Activated T-cell treated with anti-CD3 and anti-CD28 coated beads, Interleukin-2, amount 50 U/mL, for 72 hours (primary cell): ENCODE results near the gene SLC35F6. TPM values are rescaled to one million over a fixed set of nuclear protein-coding genes. Genes with fewer than 3 reads are reported as not detected.
"Not testable (repeated sequence)": the region's sequence is repeated elsewhere in the genome, so short reads cannot be mapped to it uniquely, and the experiment has no call there.

Experiments used
- ATAC-seq, 2 donors: fragments of 150-1000 bp; cut with Tn5 transposase; replicated peaks in 1 of 2; 2 replicates each; pipeline ENCODE4 v1.10.0; 2021; ENCODE audit warnings: moderate library complexity in 2 of 2, mild to moderate bottlenecking in 1 of 2
- DNase-seq, 2 donors: peaks; one replicate each; pipeline ENCODE4 v3.0.0; 2021 to 2022; ENCODE audit warnings: mixed read lengths in 1 of 2
- H3K27ac Mint-ChIP-seq: one replicate; pipeline ENCODE4 v1.8.0; 2022; ENCODE audit warnings: mild to moderate bottlenecking, moderate library complexity, mixed read lengths
- H3K27me3 Mint-ChIP-seq: one replicate; pipeline ENCODE4 v1.8.0; 2022; ENCODE audit warnings: low read depth, mixed read lengths
- H3K36me3 Mint-ChIP-seq, 2 donors: one replicate each; pipeline ENCODE4 v1.8.0; 2022; ENCODE audit warnings: mixed read lengths in 2 of 2, mild to moderate bottlenecking in 1 of 2; ENCODE audit not compliant: insufficient read depth in 2 of 2
- H3K4me1 Mint-ChIP-seq: one replicate; pipeline ENCODE4 v1.8.0; 2022; ENCODE audit warnings: low read depth, mixed read lengths
- H3K4me3 Mint-ChIP-seq, 2 donors: one replicate each; pipeline ENCODE4 v1.8.0; 2022; ENCODE audit warnings: mild to moderate bottlenecking in 2 of 2, mixed read lengths in 2 of 2, moderate library complexity in 2 of 2
- H3K9me3 Mint-ChIP-seq, 2 donors: one replicate each; pipeline ENCODE4 v1.8.0; 2022; ENCODE audit warnings: mixed read lengths in 2 of 2
- total RNA-seq, 2 donors: library from RNA; stranded (reverse); gene quantifications; one replicate each; pipeline ENCODE4 v1.2.3, GENCODE V29; 2022

SLC35F6 gene
- total RNA-seq, 2 donors from 2014 or later = 6.1 to 7.2 TPM

DNA sequence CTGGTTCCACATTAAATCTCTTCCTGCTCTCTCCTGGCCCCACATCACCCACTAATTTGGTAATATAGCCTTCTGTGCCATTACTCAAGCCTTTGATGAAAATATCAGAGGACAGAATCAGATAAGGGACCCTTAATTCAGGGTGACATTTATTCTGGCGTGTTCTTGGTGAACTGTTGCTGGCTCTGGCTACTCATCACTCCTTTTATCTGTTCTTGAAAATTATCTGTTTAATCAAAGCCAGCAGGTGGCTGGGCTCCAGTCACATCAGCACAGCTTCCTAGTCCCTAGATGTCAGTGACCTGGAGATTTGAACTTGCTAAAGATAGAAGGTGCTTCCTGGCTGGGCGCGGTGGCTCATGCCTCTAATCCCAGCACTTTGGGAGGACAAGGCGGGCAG, 26.9 kb upstream of the SLC35F6 start:
- Mint-ChIP-seq H3K4me1 (peaks cover 8% of the 10 kb centered on the region), H3K27ac (no peak overlapping the region), H3K9me3 (no peaks in the 10 kb centered on the region), H3K4me3 (no peak overlapping the region), H3K27me3 (no peaks in the 10 kb centered on the region), H3K36me3 (no peaks in the 10 kb centered on the region)
- DNase-seq (no peak), ATAC-seq (no peak)

DNA sequence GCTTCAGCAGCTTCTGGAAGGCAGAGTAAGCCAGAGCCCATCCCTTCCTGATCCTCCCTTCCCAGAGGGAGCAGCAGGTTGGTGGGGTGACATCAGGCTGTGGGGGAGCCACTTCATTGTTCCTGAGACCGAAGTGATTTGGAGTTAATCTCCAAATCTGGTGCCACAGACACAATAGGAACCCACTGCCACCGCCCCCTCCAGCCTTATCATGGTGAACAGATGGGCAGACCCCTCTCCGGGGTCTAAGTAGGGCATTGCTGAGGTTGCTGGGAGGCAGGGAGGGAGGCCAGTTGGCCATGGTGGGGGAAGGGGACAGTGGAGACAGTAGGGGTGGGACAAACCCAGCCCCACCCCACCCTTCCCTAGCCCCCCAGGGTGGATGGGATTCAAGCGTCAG, 25.6 kb upstream of the SLC35F6 start:
- no peak for ATAC-seq
- H3K4me3 Mint-ChIP-seq = no peak overlapping the region
- H3K9me3 Mint-ChIP-seq = no peaks in the 10 kb centered on the region
- H3K27ac Mint-ChIP-seq = no peak overlapping the region
- H3K27me3 Mint-ChIP-seq = no peaks in the 10 kb centered on the region
- H3K4me1 Mint-ChIP-seq = peaks cover 8% of the 10 kb centered on the region
- no peak for DNase-seq
- H3K36me3 Mint-ChIP-seq = no peaks in the 10 kb centered on the region

DNA sequence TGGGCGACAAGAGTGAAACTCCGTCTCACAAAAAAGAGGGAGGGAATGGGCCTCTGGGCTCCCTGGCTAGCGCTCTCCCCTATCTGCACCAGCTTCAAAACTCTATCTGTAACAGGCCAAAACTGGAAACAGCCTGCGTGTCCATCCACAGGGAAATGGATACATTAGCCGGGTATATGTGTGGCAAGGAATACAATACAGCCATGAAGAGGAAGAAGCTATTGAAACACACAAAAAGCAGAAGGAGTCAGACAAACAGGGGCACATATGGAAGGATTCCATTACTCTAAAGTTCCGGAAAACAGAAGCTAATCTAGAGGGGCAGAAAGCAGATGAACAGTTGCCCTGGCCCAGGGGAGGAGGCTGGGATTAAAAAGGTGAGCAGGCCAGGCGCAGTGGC, 24.6 kb upstream of the SLC35F6 start:
- no peak for ATAC-seq
- Mint-ChIP-seq H3K9me3 (no peaks in the 10 kb centered on the region), H3K4me1 (peaks cover 8% of the 10 kb centered on the region), H3K27me3 (no peaks in the 10 kb centered on the region), H3K36me3 (no peaks in the 10 kb centered on the region), H3K4me3 (no peak overlapping the region), H3K27ac (no peak overlapping the region)
- no peak for DNase-seq

DNA sequence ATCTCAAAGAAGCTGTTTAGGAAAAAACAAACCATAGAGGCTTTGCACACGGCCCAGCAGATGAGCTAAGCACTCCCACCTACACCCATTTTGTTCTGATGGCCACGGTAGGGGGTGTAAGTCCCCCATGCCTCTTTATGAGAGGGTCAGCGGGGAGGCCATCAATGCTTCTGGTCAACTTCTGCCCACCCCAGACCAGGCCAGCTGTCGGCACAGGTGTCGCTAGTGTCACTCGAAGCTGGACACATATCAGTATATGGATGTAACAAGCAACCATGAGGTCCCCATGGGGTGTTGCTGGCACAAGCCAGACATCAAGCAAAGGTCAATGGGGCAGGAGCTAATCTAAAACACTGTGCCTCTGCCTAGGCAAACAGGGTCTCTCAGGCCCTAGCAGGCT, 23.7 kb upstream of the SLC35F6 start:
- DNase-seq = no peak
- Mint-ChIP-seq H3K27me3 (no peaks in the 10 kb centered on the region), H3K27ac (no peak overlapping the region), H3K36me3 (no peaks in the 10 kb centered on the region), H3K4me1 (peaks cover 8% of the 10 kb centered on the region), H3K9me3 (no peaks in the 10 kb centered on the region), H3K4me3 (no peak overlapping the region)
- ATAC-seq = no peak

DNA sequence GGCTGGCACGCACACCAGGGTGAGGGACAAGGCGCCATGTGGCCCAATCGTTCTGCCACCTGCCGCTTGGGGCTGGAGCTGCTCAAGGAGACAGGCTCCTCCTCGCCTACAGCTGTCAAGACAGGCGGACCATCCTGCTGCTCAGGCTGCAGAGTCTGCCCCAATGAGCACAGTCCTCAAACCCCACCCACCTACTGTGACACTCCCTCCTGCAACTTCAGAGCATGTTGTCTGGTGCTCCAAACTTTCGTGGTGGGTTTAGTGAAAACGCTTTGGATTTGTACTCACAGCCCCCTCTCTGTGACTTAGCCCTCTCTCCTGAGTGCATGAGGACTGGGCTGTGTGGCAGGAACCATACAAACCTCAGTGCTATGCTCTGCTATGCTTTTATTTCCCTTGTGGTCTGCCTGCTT, 23.2 kb upstream of the SLC35F6 start:
- no peaks in the 10 kb centered on the region for H3K36me3 Mint-ChIP-seq
- ATAC-seq = peak; percentile 49 to 62
- H3K9me3 Mint-ChIP-seq = no peaks in the 10 kb centered on the region
- no peaks in the 10 kb centered on the region for H3K27me3 Mint-ChIP-seq
- H3K4me1 Mint-ChIP-seq = peaks cover 8% of the 10 kb centered on the region
- no peak overlapping the region for H3K4me3 Mint-ChIP-seq
- peak in 1 of 2 donors; percentile 15 for DNase-seq
- H3K27ac Mint-ChIP-seq = no peak overlapping the region

DNA sequence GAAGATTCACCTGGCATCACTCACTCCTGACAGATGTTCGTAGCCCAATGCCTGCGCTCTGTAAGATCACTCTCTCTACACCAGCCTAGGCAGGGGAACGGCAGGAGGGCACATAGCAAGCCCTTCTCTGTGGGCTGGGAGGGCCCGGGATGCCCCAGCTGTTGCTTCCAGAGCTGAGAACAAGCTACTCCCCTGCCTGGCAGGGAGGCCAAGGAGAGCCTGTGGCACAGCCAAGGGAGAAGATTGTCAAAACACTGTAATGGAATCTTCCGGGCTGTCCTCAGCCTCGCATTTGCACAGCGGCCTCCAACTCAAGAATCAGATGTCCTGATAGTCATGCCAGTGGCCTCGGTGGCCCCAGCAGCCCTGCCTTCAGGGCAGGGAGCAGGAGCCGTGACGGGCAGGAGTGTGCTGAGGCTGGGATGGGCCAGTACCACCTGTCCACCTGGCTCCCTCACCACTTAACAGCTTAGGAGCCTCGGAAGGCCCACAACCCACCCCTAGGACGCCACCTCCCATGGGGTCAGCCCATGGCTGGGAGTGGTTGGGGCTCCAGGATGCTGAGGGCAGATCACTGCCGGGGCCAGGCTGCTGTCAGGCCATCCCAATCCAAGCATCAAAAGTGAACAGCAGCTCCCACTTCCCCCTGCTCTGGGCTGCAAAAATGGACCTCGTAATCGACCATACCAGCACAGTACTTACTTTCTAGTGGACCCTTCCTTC, 21.9 kb upstream of the SLC35F6 start:
- H3K27me3 Mint-ChIP-seq = no peaks in the 10 kb centered on the region
- H3K4me3 Mint-ChIP-seq = no peak overlapping the region
- no peaks in the 10 kb centered on the region for H3K36me3 Mint-ChIP-seq
- DNase-seq (no peak), ATAC-seq (no peak)
- peaks cover 8% of the 10 kb centered on the region for H3K4me1 Mint-ChIP-seq
- no peaks in the 10 kb centered on the region for H3K9me3 Mint-ChIP-seq
- no peak overlapping the region for H3K27ac Mint-ChIP-seq

DNA sequence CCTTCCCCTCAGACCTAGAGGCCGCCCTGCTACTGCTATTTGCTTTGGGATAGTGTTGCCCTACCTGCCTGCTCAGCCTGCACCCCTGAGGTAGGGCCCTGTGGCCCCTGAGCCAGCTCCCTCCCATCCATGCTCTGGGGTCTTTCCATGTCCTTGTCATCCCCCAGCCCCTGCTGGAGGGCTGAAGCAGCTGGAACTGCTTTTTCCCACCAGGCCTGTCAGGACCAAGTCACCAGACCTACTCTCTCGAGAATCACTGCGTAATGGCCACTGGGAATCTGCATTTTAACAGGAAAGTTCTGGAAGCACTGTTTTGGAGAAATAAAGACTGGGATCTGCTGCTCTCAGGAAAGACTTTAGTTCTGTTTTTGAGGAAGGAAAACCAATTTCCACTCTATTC, 20.2 kb upstream of the SLC35F6 start:
- no peaks in the 10 kb centered on the region for H3K9me3 Mint-ChIP-seq
- peaks cover 8% of the 10 kb centered on the region for H3K4me1 Mint-ChIP-seq
- H3K36me3 Mint-ChIP-seq = no peaks in the 10 kb centered on the region
- H3K27ac Mint-ChIP-seq = no peak overlapping the region
- DNase-seq (no peak), ATAC-seq (no peak)
- no peaks in the 10 kb centered on the region for H3K27me3 Mint-ChIP-seq
- H3K4me3 Mint-ChIP-seq = no peak overlapping the region

DNA sequence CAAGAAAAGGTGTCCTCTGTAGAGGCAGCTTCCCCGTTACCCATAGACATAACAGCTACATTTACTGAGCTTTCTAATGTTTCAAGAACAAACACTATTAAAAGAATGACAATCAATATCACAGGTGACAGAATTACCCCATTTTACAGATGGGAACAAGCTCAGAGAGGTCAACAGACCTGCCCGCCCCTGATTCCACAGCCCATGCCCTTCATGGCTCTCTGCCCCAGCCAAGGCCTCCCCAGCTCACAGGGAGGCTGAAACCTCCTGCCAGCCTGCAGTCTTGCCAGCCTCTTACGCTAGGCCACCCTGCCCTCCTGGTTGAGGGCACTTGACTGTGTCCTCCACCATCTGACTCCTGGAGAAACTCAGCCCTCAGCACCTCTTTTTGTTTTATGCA, 19.1 kb upstream of the SLC35F6 start:
- H3K4me1 Mint-ChIP-seq = peaks cover 8% of the 10 kb centered on the region
- H3K9me3 Mint-ChIP-seq = no peaks in the 10 kb centered on the region
- no peak for ATAC-seq
- DNase-seq = no peak
- no peak overlapping the region for H3K27ac Mint-ChIP-seq
- H3K36me3 Mint-ChIP-seq = no peaks in the 10 kb centered on the region
- H3K27me3 Mint-ChIP-seq = no peaks in the 10 kb centered on the region
- H3K4me3 Mint-ChIP-seq = no peak overlapping the region

DNA sequence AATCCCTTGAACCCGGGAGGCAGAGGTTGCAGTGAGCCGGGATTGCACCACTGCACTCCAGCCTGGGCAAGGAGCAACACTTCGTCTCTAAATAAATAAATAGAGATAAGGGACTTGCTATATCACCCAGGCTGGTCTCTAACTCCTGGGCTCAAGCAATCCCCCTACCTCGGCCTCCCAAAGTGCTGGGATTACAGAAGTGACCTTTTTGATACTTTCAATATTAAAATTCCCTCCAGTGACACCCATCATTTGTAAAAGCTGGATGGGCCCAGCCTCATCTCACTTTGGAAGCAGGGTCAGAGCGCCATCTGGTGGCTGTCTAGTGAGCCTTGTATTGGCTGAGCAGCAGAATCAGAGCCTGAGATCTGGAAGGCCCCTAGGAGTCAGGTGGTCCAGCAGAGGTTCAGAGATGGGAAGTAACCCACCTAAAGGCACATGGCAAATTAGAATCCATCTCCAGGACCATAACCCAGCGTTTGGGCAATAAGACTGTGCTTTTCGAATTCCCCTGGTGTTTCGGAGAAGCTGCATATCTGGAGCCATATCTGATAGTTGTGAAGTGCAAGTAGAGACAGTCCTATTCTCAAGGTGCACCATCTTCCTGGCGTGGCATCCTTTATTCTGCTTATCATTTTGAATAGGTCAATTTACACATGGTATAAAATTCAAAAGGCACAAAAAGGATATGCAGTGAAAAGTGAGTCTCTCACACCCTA, 18.3 kb upstream of the SLC35F6 start:
- H3K4me3 Mint-ChIP-seq = no peak overlapping the region
- peaks cover 5% of the 10 kb centered on the region for H3K4me1 Mint-ChIP-seq
- no peaks in the 10 kb centered on the region for H3K27me3 Mint-ChIP-seq
- H3K9me3 Mint-ChIP-seq = no peaks in the 10 kb centered on the region
- H3K36me3 Mint-ChIP-seq = no peaks in the 10 kb centered on the region
- peak; percentile 75 to 79 for DNase-seq
- no peak overlapping the region for H3K27ac Mint-ChIP-seq
- ATAC-seq = peak; percentile 83 to 88

DNA sequence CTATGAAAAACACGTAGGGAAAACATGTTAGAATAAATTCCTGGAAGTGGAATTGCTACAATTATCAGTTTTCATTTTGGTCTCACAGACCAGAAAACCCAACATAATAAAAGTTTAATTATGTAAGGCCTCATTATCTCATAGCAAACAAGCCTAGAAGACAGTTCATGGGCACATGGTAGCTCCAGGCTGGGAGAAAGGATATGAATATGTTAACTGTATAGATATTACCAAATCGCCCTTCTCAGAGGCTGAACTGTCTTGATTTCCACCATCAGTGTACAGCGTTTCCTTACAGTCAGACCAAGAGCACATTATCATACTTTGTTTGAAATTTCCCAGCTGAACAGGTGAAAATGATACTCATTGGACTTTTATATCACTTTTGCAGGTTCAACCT, 17.1 kb upstream of the SLC35F6 start:
- ATAC-seq = no peak
- Mint-ChIP-seq H3K4me3 (no peak overlapping the region), H3K27ac (no peak overlapping the region), H3K36me3 (no peaks in the 10 kb centered on the region), H3K27me3 (no peaks in the 10 kb centered on the region), H3K9me3 (no peaks in the 10 kb centered on the region), H3K4me1 (no peaks in the 10 kb centered on the region)
- no peak for DNase-seq

DNA sequence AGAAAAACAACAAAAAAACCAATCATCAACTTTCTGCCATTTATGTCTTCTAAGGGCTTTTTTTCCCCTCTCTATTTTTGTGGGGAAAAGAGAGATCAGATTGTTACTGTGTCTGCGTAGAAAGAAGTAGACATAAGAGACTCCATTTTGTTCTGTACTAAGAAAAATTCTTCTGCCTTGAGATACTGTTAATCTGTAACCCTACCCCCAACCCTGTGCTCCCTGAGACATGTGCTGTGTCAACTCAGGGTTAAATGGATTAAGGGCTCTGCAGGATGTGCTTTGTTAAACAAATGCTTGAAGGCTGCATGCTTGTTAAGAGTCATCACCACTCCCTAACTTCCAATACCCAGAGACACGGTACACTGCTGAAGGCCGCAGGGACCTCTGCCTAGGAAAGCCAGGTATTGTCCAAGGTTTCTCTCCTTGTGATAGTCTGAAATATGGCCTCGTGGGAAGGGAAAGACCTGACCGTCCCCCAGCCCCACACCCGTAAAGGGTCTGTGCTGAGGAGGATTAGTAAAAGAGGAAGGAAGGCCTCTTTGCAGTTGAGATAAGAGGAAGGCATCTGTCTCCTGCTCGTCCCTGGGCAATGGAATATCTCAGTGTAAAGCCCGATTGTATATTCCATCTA, 14.2 kb upstream of the SLC35F6 start:
- not testable (repeated sequence) for H3K4me3 Mint-ChIP-seq, H3K36me3 Mint-ChIP-seq, ATAC-seq, H3K27ac Mint-ChIP-seq, H3K4me1 Mint-ChIP-seq, DNase-seq, H3K27me3 Mint-ChIP-seq, H3K9me3 Mint-ChIP-seq

DNA sequence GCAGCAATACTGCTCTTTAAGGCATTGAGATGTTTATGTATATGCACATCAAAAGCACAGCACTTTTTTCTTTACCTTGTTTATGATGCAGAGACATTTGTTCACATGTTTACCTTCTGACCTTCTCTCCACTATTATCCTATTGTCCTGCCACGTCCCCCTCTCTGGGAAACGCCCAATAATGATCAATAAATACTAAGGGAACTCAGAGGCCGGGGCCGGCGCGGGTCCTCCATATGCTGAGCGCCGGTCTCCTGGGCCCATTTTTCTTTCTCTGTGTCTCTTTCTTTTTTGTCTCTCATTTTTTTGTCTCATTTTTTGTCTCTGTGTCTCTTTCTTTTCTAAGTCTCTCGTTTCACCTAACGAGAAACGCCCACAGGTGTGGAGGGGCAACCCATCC, 13.6 kb upstream of the SLC35F6 start:
- H3K4me1 Mint-ChIP-seq, H3K27ac Mint-ChIP-seq, H3K27me3 Mint-ChIP-seq, ATAC-seq, DNase-seq, H3K36me3 Mint-ChIP-seq, H3K9me3 Mint-ChIP-seq, H3K4me3 Mint-ChIP-seq: not testable (repeated sequence)

DNA sequence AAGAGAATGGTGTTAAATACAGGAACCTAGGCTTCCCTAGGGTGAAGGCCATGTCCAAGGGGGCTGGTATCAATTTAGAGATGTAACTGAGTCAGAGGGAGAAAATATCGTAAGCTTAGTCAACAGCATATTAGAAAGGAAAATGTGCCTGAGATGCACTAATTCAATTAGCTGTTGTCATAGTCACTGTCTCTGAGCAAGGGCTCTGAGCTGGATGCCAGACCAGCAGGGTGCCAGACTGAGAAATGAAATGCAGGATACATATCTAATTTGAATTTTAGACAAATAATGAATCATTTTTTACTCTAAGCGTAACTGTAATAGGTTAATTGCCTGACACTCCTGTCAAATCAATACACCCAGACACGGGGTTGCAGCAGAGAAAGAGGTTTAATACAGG, 11.4 kb upstream of the SLC35F6 start:
- Mint-ChIP-seq H3K27me3 (no peaks in the 10 kb centered on the region), H3K4me3 (no peak overlapping the region), H3K4me1 (peaks cover 7% of the 10 kb centered on the region), H3K36me3 (no peaks in the 10 kb centered on the region), H3K9me3 (no peaks in the 10 kb centered on the region), H3K27ac (no peak overlapping the region)
- ATAC-seq (no peak), DNase-seq (no peak)
